ENCODE measurements around the gene MYH8. TPM values are rescaled to one million over a fixed set of nuclear protein-coding genes. Genes with fewer than 3 reads are reported as not detected.

MYH8 gene
- total RNA-seq, 1 donor from 2014 or later = not detected

DNA sequence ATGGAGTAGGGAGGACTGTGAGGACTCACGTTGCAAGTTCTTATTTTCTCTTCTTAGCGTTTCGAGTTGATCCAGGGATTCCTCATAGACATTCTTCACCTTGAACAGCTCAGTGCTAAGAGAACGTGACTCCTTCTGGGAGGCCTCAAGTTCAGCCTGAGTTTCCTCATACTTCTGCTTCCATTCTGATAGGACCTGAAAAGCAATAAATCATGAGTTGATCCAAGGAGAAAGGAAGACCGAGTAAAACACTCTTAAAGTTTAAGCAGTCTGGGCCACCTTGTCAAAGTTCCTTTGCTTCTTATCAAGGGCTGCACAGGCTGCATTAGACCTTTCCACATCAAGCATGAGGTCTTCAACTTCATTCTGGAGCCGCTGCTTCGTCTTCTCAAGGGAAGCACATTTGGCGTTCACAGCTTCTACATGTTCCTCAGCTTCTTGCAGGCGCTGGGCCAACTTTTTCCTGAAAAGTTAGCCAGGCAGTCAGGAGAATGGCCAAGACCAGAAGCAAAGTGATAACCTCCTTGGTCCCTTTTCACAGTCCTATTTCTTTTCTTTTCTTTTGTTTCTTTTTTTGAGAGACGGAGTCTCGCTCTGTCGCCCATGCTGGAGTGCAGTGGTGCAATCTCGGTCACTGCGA is 25.1 kb downstream of the MYH8 start:
- intact Hi-C loops (cut with DNase I) = no loop called here
- Histone ChIP-seq H3K36me3 (no peaks in the 10 kb centered on the region), H3K4me3 (no peak overlapping the region), H3K9me3 (no peaks in the 10 kb centered on the region), H3K27me3 (no peaks in the 10 kb centered on the region), H3K4me1 (no peaks in the 10 kb centered on the region), H3K27ac (no peak overlapping the region)
- no peak for DNase-seq (ENCODE audit: low spot score in 2 of 2)
- TF ChIP-seq CTCF (IDR thresholded peaks at IDR 0.05) = no peak

DNA sequence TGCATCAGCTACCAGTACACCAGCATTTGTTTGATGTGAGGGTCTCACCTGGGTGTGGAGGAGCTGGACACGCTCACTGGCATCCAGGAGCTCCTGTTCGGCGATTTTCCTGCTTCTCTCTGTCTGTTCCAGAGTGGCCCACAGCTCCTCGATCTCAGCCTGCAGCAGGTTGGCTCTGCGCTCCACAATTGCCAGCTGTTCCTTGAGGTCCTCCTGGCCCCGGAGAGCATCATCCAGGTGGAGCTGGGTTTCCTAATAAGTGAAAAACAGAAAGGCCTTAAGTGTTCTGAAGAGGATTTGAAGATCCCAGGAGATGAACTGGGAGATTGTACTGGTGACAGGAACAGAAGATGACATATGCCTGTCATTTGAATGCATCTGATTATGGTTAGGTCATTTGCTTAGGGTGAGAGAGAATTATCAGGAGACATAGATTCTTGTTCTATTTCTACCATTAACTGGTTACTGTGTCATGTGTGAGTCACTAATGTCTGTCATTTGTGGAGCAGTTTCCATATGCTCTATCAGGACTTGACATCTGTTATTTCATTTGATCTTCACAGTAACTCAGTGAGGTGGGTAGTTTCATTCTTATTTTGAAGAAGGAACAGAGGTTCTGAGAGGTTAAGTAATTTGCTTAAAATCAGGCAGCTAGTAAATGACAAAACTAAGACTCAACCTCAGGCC is 27.4 kb downstream of the MYH8 start:
- intact Hi-C loops (cut with DNase I) = no loop called here
- no peak for DNase-seq (ENCODE audit: low spot score in 2 of 2)
- TF ChIP-seq CTCF (IDR thresholded peaks at IDR 0.05) = no peak
- H3K36me3 ChIP-seq = no peaks in the 10 kb centered on the region
- H3K27me3 ChIP-seq = no peaks in the 10 kb centered on the region
- H3K4me3 ChIP-seq = no peak overlapping the region
- no peaks in the 10 kb centered on the region for H3K4me1 ChIP-seq
- H3K27ac ChIP-seq = no peak overlapping the region
- no peaks in the 10 kb centered on the region for H3K9me3 ChIP-seq

- H3K4me1 ChIP-seq = no peaks in the 10 kb centered on the region
- no peak for TF ChIP-seq CTCF (IDR thresholded peaks at IDR 0.05)
- no peaks in the 10 kb centered on the region for H3K36me3 ChIP-seq
- no peak overlapping the region for H3K27ac ChIP-seq
- intact Hi-C loops (cut with DNase I) = no loop called here
- H3K9me3 ChIP-seq = no peaks in the 10 kb centered on the region
- DNase-seq (ENCODE audit: low spot score in 2 of 2) = no peak
- H3K4me3 ChIP-seq = no peak overlapping the region
- H3K27me3 ChIP-seq = no peaks in the 10 kb centered on the region
Observed at GRCh38 chr17:10392880-10393279, 28.9 kb downstream of the MYH8 start.

DNA sequence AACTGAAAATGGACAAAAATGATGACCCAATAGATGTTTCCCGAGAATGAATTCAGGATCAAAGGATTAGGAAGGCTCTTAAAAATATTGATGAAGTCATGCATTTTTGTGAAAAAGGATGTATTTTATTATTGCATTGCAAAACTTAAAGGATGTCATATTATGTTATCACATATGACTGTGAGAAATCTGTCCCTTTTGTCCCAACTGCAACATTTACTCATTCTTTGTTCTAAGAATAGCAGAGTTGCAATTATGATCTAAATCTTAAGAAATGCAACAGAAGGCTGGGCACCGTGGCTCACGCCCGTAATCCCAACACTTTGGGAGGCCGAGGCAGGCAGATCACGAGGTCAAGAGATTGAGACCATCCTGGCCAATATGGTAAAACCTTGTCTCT is 35.9 kb downstream of the MYH8 start:
- intact Hi-C loops (cut with DNase I) = no loop called here
- TF ChIP-seq CTCF (IDR thresholded peaks at IDR 0.05) = no peak
- Histone ChIP-seq H3K9me3 (no peaks in the 10 kb centered on the region), H3K4me1 (no peaks in the 10 kb centered on the region), H3K36me3 (no peaks in the 10 kb centered on the region), H3K27me3 (no peaks in the 10 kb centered on the region), H3K4me3 (no peak overlapping the region), H3K27ac (no peak overlapping the region)
- no peak for DNase-seq (ENCODE audit: low spot score in 2 of 2)

DNA sequence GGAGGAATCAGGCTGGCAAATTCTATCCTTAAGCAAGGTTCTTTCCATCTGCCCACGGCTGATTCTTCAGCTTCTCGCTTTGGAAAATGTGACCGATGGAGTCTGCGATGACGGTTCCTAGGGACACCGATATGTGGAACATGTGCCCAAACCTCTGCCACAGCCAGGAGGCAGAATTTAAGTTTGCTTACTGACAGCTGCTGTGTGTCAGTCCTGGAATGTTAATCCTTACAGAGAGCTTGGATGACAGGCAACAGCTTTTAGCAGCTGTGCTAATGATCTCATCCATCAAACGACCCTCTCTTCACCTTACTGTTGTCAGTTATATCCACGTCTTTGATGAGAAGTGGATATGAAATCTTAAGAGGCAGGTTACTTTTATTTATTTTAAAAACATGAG is 37.6 kb downstream of the MYH8 start:
- no peaks in the 10 kb centered on the region for H3K36me3 ChIP-seq
- TF ChIP-seq CTCF (IDR thresholded peaks at IDR 0.05) = no peak
- no peaks in the 10 kb centered on the region for H3K9me3 ChIP-seq
- no peak overlapping the region for H3K4me3 ChIP-seq
- no peak overlapping the region for H3K27ac ChIP-seq
- no peak for DNase-seq (ENCODE audit: low spot score in 2 of 2)
- H3K4me1 ChIP-seq = no peaks in the 10 kb centered on the region
- intact Hi-C loops (cut with DNase I) = no loop called here
- H3K27me3 ChIP-seq = no peaks in the 10 kb centered on the region
